Pancreas (tissue), 10 donors: ENCODE measurements around the gene POU6F2. TPM values are rescaled to one million over a fixed set of nuclear protein-coding genes. Genes with fewer than 3 reads are reported as not detected.

Source experiments
- ATAC-seq, 4 donors: fragments of 200-7000 bp; cut with Tn5 transposase; one replicate each; pipeline versions ENCODE4 v1.8.0 to v1.9.1; 2020; ENCODE audit warnings: mild to moderate bottlenecking in 4 of 4, moderate library complexity in 4 of 4
- DNase-seq, 6 donors: peaks; one replicate each; pipeline ENCODE4 v3.0.0-alpha.2; 2020
- FAIRE-seq: peaks from 2 replicates; lab custom pipeline; 2012; peaks lifted over from hg19 to GRCh38; lab: Jason Lieb, UNC
- H3K27ac ChIP-seq, 4 donors: fragments of 200-600 bp; sonication (generic); 1 replicate in 3 of 4; 2 replicates in 1 of 4; pipeline versions ENCODE4 v1.5.0 to v1.8.0; 2020
- H3K27me3 ChIP-seq, 4 donors: fragments of 200-600 bp; one replicate each; pipeline ENCODE4 v1.8.0; 2021
- H3K36me3 ChIP-seq, 3 donors: fragments of 200-600 bp; sonication (generic) in 1 of 3; one replicate each; pipeline versions ENCODE4 v1.5.0 to v1.8.0; 2020 to 2021
- H3K4me1 ChIP-seq, 3 donors: fragments of 200-600 bp; one replicate each; pipeline ENCODE4 v1.8.0; 2021
- H3K4me3 ChIP-seq, 4 donors: fragments of 200-600 bp; sonication (generic) in 2 of 4; one replicate each; pipeline versions ENCODE4 v1.5.0 to v1.8.0; 2020 to 2021
- H3K9me3 ChIP-seq, 4 donors: fragments of 200-600 bp; one replicate each; pipeline ENCODE4 v1.8.0; 2021
- WGBS, 2 donors: extraction: QIAGEN DNeasy Blood & Tissue Kit; methylation state at CpG; one replicate each; pipeline ENCODE4 v1.1.7; 2013; 5-methylcytosine and 5-hydroxymethylcytosine counted together
- intact Hi-C, 3 donors: fragments of 100-400 bp; cut with DNase I; formaldehyde crosslinking; loops; one replicate each; pipeline versions ENCODE4 v1.11.1 to v1.14.2; 2022
- polyA plus RNA-seq, 2 donors: library from polyadenylated mRNA; stranded (reverse); fragments of 200-250 nt; gene quantifications; one replicate each; pipeline ENCODE4 v1.2.3, GENCODE V29; 2013
- total RNA-seq, 6 donors: library from RNA; stranded (reverse); fragmentation: NEBNext Ultra II Directional in 4 of 6; extraction: Animal tissue kit (Norgen Biotek cat#: 25700) in 4 of 6; gene quantifications; one replicate each; pipeline versions ENCODE4 v1.2.1 to v1.2.4, GENCODE V29; 2021 to 2023
- TF ChIP-seq, protein P1 (sequence below), 4 donors: fragments of 200-600 bp; sonication (generic) in 3 of 4; IDR thresholded peaks; one replicate each; pipeline versions ENCODE4 v1.5.0 to v1.8.0; 2021; ENCODE audit warnings: antibody characterized with exemption in 4 of 4
- donor health status: healthy with polysubstance abuse.
- donor health status: DM: no; HTN: no; CAD: no; lungs with moderate emphysema.
- donor health status: DM: no; HTN: no; CAD: no.
- donor health status: control.
- donor health status: control.
- donor health status: Bipolar disorder and iron deficiency.
- donor health status: DM: yes; HTN: yes; CAD: no.
- donor health status: DM: no; HTN: no; CAD: no.
- donor health status: DM: no; HTN: no; CAD: no.
- donor health status: DM: yes; HTN: yes; CAD: no.

Gene POU6F2
- total and polyA plus RNA-seq, 8 donors = 1.3 to 4.2 (median 2.4) TPM

DNA sequence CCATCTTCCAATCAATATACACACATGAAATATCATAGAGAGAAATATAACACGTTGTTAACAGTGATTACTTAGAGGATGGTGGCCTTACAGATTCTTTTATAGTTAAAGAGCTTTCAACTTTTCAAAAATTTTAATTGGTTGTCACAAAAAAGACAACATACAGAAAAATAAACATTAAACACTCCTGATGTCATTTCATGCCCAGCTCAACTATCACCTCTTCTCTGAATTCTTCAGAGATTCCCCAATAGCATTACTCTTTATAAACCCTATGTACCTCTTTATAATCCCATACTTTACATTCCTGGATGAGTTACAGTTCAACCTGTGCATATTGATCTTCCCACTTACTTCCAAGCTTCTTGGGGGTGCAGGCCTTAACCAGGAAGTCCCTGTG, 159.8 kb downstream of the POU6F2 start:
- no peaks in the 10 kb centered on the region for H3K4me1 ChIP-seq
- no peak for DNase-seq
- no peak overlapping the region for H3K27ac ChIP-seq
- intact Hi-C loops = no loop called here
- ATAC-seq = no peak
- H3K4me3 ChIP-seq = no peak overlapping the region
- TF ChIP-seq, protein P1, sequence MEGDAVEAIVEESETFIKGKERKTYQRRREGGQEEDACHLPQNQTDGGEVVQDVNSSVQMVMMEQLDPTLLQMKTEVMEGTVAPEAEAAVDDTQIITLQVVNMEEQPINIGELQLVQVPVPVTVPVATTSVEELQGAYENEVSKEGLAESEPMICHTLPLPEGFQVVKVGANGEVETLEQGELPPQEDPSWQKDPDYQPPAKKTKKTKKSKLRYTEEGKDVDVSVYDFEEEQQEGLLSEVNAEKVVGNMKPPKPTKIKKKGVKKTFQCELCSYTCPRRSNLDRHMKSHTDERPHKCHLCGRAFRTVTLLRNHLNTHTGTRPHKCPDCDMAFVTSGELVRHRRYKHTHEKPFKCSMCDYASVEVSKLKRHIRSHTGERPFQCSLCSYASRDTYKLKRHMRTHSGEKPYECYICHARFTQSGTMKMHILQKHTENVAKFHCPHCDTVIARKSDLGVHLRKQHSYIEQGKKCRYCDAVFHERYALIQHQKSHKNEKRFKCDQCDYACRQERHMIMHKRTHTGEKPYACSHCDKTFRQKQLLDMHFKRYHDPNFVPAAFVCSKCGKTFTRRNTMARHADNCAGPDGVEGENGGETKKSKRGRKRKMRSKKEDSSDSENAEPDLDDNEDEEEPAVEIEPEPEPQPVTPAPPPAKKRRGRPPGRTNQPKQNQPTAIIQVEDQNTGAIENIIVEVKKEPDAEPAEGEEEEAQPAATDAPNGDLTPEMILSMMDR (IDR thresholded peaks at IDR 0.05) = no peak
- no peaks in the 10 kb centered on the region for H3K36me3 ChIP-seq
- H3K9me3 ChIP-seq = no peaks in the 10 kb centered on the region
- FAIRE-seq = no peak
- WGBS, 2 donors = 61 to 66% methylated on average over 1 of the region's 1 CpG
- no peaks in the 10 kb centered on the region for H3K27me3 ChIP-seq

DNA sequence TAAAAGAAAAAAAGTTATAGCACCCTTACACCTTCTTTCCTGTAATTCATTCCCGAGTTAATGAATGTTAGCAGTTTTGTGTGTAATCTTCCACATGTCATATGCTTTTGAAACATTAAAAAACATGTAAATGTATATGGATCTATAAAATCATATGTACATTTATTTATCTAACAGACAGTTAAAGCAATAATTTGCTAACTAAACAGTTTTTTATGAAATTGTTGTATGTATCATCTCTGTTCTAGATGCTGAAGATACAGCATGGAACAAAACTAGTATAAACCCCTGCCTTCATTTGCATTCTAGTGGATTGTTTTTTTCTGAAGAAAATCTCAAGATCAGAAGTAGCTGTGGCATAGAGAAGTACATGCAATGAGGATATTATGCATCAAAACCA, 165.0 kb downstream of the POU6F2 start:
- WGBS, 2 donors = 74 to 75% methylated on average over 1 of the region's 1 CpG

DNA sequence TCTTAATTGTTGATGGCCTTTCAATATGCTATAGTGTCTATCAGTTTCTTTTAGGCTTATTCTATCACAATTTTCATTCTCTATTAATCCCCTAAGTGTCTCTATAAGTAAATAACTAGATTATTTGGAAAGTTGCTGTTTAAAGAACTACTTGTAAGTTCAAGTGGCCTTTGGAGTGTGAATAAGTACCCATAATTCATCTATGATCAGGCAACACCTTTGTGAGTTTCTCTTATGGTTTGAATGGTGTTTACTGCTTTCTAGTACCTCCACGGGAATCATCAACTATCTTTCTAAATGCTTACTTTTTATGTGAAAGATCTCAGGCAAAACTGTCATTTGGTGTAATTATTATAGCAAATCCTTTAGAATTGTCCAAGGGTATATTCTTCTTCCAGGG, 166.7 kb downstream of the POU6F2 start:
- FAIRE-seq (no peak), DNase-seq (no peak), ATAC-seq (no peak)
- TF ChIP-seq, protein P1 (IDR thresholded peaks at IDR 0.05) = no peak
- Histone ChIP-seq H3K4me3 (no peak overlapping the region), H3K36me3 (no peaks in the 10 kb centered on the region), H3K4me1 (no peaks in the 10 kb centered on the region), H3K9me3 (no peaks in the 10 kb centered on the region), H3K27ac (no peak overlapping the region), H3K27me3 (no peaks in the 10 kb centered on the region)
- intact Hi-C loops = no loop called here
- 64 to 79% methylated on average over 1 of the region's 1 CpG for WGBS, 2 donors

More for the DNA sequence above, 165.0 kb downstream of the POU6F2 start:
- Histone ChIP-seq H3K9me3 (no peaks in the 10 kb centered on the region), H3K4me1 (no peaks in the 10 kb centered on the region), H3K27ac (no peak overlapping the region), H3K4me3 (no peak overlapping the region), H3K27me3 (no peaks in the 10 kb centered on the region), H3K36me3 (no peaks in the 10 kb centered on the region)
- ATAC-seq (no peak), FAIRE-seq (no peak), DNase-seq (no peak)
- TF ChIP-seq, protein P1 (IDR thresholded peaks at IDR 0.05) = no peak
- intact Hi-C loops = no loop called here

DNA sequence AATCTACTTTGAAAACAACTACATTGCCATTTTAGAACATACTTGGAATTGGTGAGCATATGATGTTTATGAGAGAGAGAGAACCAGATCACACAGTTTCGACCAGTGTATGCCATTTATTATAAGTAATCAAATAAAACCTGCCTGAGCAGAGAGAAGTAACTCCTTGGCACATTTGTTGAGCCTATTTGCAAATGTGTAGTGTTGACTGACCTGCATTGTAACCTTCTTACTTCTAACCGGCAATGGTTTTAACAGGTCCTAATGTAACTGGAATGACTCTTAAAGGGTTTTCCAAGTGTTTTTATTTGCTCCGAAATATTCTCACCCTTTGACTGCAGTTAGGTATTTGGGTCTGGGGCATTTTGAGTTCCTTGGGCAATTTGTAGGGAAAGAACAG, 167.6 kb downstream of the POU6F2 start:
- intact Hi-C loops = no loop called here

DNA sequence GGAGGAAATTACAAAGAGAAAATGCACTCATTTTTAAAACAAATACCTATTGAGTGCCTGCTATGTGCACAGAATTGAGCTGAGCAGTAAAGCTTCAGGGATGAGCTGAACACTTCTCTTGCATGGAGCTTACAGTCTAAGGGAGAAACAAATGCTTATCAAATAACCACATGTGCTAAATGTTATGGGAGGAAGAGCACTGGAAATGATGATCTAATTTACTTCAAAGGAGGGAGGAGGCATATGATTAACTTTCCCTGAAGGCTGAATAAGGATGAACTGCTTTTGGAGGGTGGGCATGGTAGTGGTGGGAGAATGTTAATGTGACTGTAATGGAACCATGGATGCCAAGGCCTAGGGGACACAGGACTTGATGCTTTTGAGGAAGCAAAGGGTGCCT, 168.2 kb downstream of the POU6F2 start:
- DNase-seq (no peak), FAIRE-seq (no peak), ATAC-seq (no peak)
- Histone ChIP-seq H3K36me3 (no peaks in the 10 kb centered on the region), H3K27ac (no peak overlapping the region), H3K27me3 (no peaks in the 10 kb centered on the region), H3K9me3 (no peaks in the 10 kb centered on the region), H3K4me1 (no peaks in the 10 kb centered on the region), H3K4me3 (no peak overlapping the region)
- TF ChIP-seq, protein P1 (IDR thresholded peaks at IDR 0.05) = no peak
- intact Hi-C loops = no loop called here

More for the DNA sequence above, 167.6 kb downstream of the POU6F2 start:
- Histone ChIP-seq H3K9me3 (no peaks in the 10 kb centered on the region), H3K27ac (no peak overlapping the region), H3K4me1 (no peaks in the 10 kb centered on the region), H3K36me3 (no peaks in the 10 kb centered on the region), H3K4me3 (no peak overlapping the region), H3K27me3 (no peaks in the 10 kb centered on the region)
- no peak for ATAC-seq
- WGBS, 2 donors = 52 to 60% methylated on average over 3 of the region's 3 CpGs
- no peak for FAIRE-seq
- TF ChIP-seq, protein P1 (IDR thresholded peaks at IDR 0.05) = no peak
- no peak for DNase-seq
